Endothelial cell of umbilical vein (primary cell): ENCODE data around the gene LIPJ. TPM values are rescaled to one million over a fixed set of nuclear protein-coding genes. Genes with fewer than 3 reads are reported as not detected.

Experiments
- BruUV-seq: library from RNA; stranded (reverse); fragments of 400-500 nt; replicated peaks from 2 replicates; lab custom pipeline; 2021; lab: Mats Ljungman, UMichigan
- CTCF ChIA-PET: fragments of 300-600, 350-600 bp; sonication (Branson Sonifier 250); formaldehyde crosslinking; loops from one replicate; lab custom pipeline; 2021; ENCODE audit warnings: antibody characterized with exemption, inconsistent platforms; lab: Charles Lee
- POLR2A ChIA-PET: fragments of 300-600, 350-600 bp; sonication (Branson Sonifier 250); formaldehyde crosslinking; loops from one replicate; lab custom pipeline; 2021; ENCODE audit warnings: antibody characterized with exemption, inconsistent platforms; lab: Charles Lee
- DNase-seq: peaks from one replicate; pipeline ENCODE4 v3.0.0-alpha.2; 2011; ENCODE audit warnings: low read depth, low spot score
- FAIRE-seq: peaks from 2 replicates; lab custom pipeline; 2011; peaks lifted over from hg19 to GRCh38; lab: Jason Lieb, UNC
- H2AFZ ChIP-seq: 2 replicates; pipeline ENCODE4 v1.6.0; 2012; ENCODE audit warnings: low read depth, low read length, control low read depth, inconsistent platforms
- H3K27ac ChIP-seq: 2 replicates; pipeline ENCODE4 v1.5.1; 2011; ENCODE audit warnings: low read depth, mild to moderate bottlenecking, control low read depth, low read length, moderate library complexity; ENCODE audit not compliant: insufficient read depth
- H3K27me3 ChIP-seq, 2 experiments: 2 replicates each; pipeline versions ENCODE4 v1.6.0 to v1.6.1; 2011; ENCODE audit warnings: low read length in 2 of 2, mixed read lengths in 1 of 2; ENCODE audit not compliant: control insufficient read depth in 2 of 2, insufficient read depth in 2 of 2
- H3K36me3 ChIP-seq, 2 experiments: 2 replicates in 1 of 2; 3 replicates in 1 of 2; pipeline ENCODE4 v1.5.1; 2011; ENCODE audit warnings: low read length in 2 of 2, mild to moderate bottlenecking in 1 of 2, moderate library complexity in 1 of 2; ENCODE audit not compliant: control insufficient read depth in 2 of 2, insufficient read depth in 2 of 2; ENCODE audit errors: extremely low read depth in 1 of 2
- H3K4me1 ChIP-seq: 3 replicates; pipeline ENCODE4 v1.5.1; 2011; ENCODE audit warnings: mild to moderate bottlenecking, low read length; ENCODE audit not compliant: control insufficient read depth, insufficient read depth; ENCODE audit errors: extremely low read depth
- H3K4me2 ChIP-seq: 2 replicates; pipeline ENCODE4 v1.6.1; 2011; ENCODE audit warnings: low read length, control low read depth, mixed read lengths; ENCODE audit not compliant: insufficient read depth
- H3K4me3 ChIP-seq, 3 experiments: fragments of 200-600 bp in 1 of 3; sonication (generic), shearing (Covaris generic) in 1 of 3; replicated peaks in 1 of 3; 2 replicates each; pipeline ENCODE4 v1.5.1; 2011 to 2016; ENCODE audit warnings: control low read depth in 3 of 3, low read length in 3 of 3, mild to moderate bottlenecking in 2 of 3, inconsistent platforms in 1 of 3, low read depth in 1 of 3, moderate library complexity in 1 of 3; ENCODE audit not compliant: insufficient read depth in 1 of 3
- H3K79me2 ChIP-seq: 2 replicates; pipeline ENCODE4 v1.6.0; 2012; ENCODE audit warnings: low read length, inconsistent platforms; ENCODE audit not compliant: control insufficient read depth, insufficient read depth
- H3K9ac ChIP-seq: replicated peaks from 2 replicates; pipeline ENCODE3; 2011; ENCODE audit warnings: low read length, control low read depth; ENCODE audit not compliant: insufficient read depth; ENCODE audit errors: extremely low read depth
- H3K9me1 ChIP-seq: replicated peaks from 3 replicates; pipeline ENCODE4 v1.6.0; 2011; ENCODE audit warnings: mild to moderate bottlenecking, low read length; ENCODE audit not compliant: control insufficient read depth, insufficient read depth; ENCODE audit errors: extremely low read depth
- H3K9me3 ChIP-seq: replicated peaks from 2 replicates; pipeline ENCODE4 v1.5.1; 2012; ENCODE audit warnings: low read length, inconsistent platforms; ENCODE audit not compliant: control insufficient read depth, insufficient read depth
- H4K20me1 ChIP-seq: replicated peaks from 2 replicates; pipeline ENCODE3; 2011; ENCODE audit warnings: mild to moderate bottlenecking, low read length; ENCODE audit not compliant: control insufficient read depth, insufficient read depth; ENCODE audit errors: extremely low read depth
- EZH2 ChIP-seq: IDR thresholded peaks from 2 replicates; pipeline ENCODE4 v1.6.1; 2012; ENCODE audit warnings: borderline replicate concordance, low read depth, mild to moderate bottlenecking, moderate library complexity, low read length, inconsistent platforms; ENCODE audit not compliant: severe bottlenecking
- FOS ChIP-seq: IDR thresholded peaks from 2 replicates; pipeline ENCODE4 v1.6.1; 2011; ENCODE audit warnings: mild to moderate bottlenecking, low read length, moderate library complexity, borderline replicate concordance; ENCODE audit not compliant: insufficient read depth
- GATA2 ChIP-seq: IDR thresholded peaks from 2 replicates; pipeline ENCODE4 v1.7.0; 2011; ENCODE audit warnings: low read depth, mild to moderate bottlenecking, moderate library complexity, mixed read lengths, low read length; ENCODE audit not compliant: insufficient read length, insufficient read depth
- JUN ChIP-seq: IDR thresholded peaks from 2 replicates; pipeline ENCODE4 v1.6.1; 2011; ENCODE audit warnings: borderline replicate concordance, low read depth; ENCODE audit not compliant: insufficient read length, insufficient read depth
- MYC ChIP-seq: IDR thresholded peaks from one replicate; pipeline ENCODE4 v1.6.1; 2011; ENCODE audit warnings: mild to moderate bottlenecking, low read depth, low read length
- POLR2A ChIP-seq: IDR thresholded peaks from 2 replicates; pipeline ENCODE4 v1.6.1; 2012; ENCODE audit warnings: low read depth, mild to moderate bottlenecking, control low read depth, low read length
- POLR2AphosphoS5 ChIP-seq: IDR thresholded peaks from 2 replicates; pipeline ENCODE4 v1.6.1; 2012; ENCODE audit warnings: low read depth, mild to moderate bottlenecking, control low read depth, low read length, moderate library complexity; ENCODE audit not compliant: insufficient read depth
- dilution Hi-C: fragments of 300-500 bp; cut with MboI; formaldehyde crosslinking; loops from one replicate; pipeline ENCODE4 v1.15.0; 2019; ENCODE audit warnings: low sequenced_read_pairs; ENCODE audit not compliant: extremely low pct_ligation_motif_present
- intact Hi-C: fragments of 100-400 bp; cut with micrococcal nuclease; formaldehyde crosslinking; loops from one replicate; pipeline ENCODE4 v1.10.0; 2022
- polyA plus RNA-seq, 4 experiments: library from polyadenylated mRNA; depleted of rRNA in 3 of 4; stranded (reverse) in 3 of 4; unstranded in 1 of 4; fragments of >200 nt; gene quantifications; 2 replicates each; pipeline versions ENCODE4 v1.2.1 to v1.2.3, GENCODE V29; 2011 to 2012; ENCODE audit warnings: missing spikeins in 1 of 4
- total RNA-seq: library from RNA; stranded (reverse); gene quantifications from 2 replicates; pipeline ENCODE4 v1.2.3, GENCODE V29; 2021
- TF ChIP-seq, protein P1 (sequence below): IDR thresholded peaks from 2 replicates; pipeline ENCODE4 v1.6.1; 2011; ENCODE audit not compliant: insufficient read depth, insufficient read length
- TF ChIP-seq, protein P2 (sequence below), 2 donors: IDR thresholded peaks; 1 replicate in 1 of 2; 2 replicates in 1 of 2; pipeline ENCODE4 v1.5.1; 2011; ENCODE audit warnings: low read length in 2 of 2, mild to moderate bottlenecking in 2 of 2, moderate library complexity in 2 of 2, control low read depth in 1 of 2, inconsistent platforms in 1 of 2, low read depth in 1 of 2; ENCODE audit not compliant: insufficient read depth in 1 of 2; ENCODE audit errors: extremely low read depth in 1 of 2

LIPJ gene
- total and polyA plus RNA-seq, 2 donors (not counting 3 experiments of a cell fraction or from before 2014, with no cell fraction given) = 0.09 TPM; not detected in 1

GRCh38 chr10:88557256-88557655 is 29.3 kb upstream of the LIPJ start:
- Histone ChIP-seq H3K79me2 (no peaks in the 10 kb centered on the region), H3K9me3 (no peaks in the 10 kb centered on the region), H3K27ac (no peak overlapping the region), H2AFZ (no peak overlapping the region), H3K4me3 (no peak overlapping the region), H3K36me3 (no peaks in the 10 kb centered on the region), H3K4me2 (no peak overlapping the region), H3K27me3 (no peaks in the 10 kb centered on the region), H4K20me1 (no peaks in the 10 kb centered on the region), H3K4me1 (no peaks in the 10 kb centered on the region), H3K9ac (no peak overlapping the region), H3K9me1 (no peaks in the 10 kb centered on the region)
- intact Hi-C loops = no loop called here
- no TSS peak for BruUV-seq
- TF ChIP-seq EZH2 (no peak), MYC (no peak), JUN (no peak), POLR2AphosphoS5 (no peak), GATA2 (no peak), POLR2A (no peak), FOS (no peak)
- TF ChIP-seq, protein P1, sequence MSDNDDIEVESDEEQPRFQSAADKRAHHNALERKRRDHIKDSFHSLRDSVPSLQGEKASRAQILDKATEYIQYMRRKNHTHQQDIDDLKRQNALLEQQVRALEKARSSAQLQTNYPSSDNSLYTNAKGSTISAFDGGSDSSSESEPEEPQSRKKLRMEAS = no peak
- TF ChIP-seq, protein P2, sequence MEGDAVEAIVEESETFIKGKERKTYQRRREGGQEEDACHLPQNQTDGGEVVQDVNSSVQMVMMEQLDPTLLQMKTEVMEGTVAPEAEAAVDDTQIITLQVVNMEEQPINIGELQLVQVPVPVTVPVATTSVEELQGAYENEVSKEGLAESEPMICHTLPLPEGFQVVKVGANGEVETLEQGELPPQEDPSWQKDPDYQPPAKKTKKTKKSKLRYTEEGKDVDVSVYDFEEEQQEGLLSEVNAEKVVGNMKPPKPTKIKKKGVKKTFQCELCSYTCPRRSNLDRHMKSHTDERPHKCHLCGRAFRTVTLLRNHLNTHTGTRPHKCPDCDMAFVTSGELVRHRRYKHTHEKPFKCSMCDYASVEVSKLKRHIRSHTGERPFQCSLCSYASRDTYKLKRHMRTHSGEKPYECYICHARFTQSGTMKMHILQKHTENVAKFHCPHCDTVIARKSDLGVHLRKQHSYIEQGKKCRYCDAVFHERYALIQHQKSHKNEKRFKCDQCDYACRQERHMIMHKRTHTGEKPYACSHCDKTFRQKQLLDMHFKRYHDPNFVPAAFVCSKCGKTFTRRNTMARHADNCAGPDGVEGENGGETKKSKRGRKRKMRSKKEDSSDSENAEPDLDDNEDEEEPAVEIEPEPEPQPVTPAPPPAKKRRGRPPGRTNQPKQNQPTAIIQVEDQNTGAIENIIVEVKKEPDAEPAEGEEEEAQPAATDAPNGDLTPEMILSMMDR (IDR thresholded peaks at IDR 0.05; ENCODE audit: extremely low read depth in 1 of 2, insufficient read depth in 1 of 2, low read depth in 1 of 2, low read length in 2 of 2) = no peak
- ChIA-PET POLR2A (no interaction called here), CTCF (interaction anchor here (1.2 to 1.3 kb wide), 2 partner anchors 11 to 254 kb away, joined by 4 read pairs; no protein-coding TSS in a partner anchor)
- dilution Hi-C loops = loop anchor here (25.0 kb wide), 1 partner anchor 695 kb away; the partner anchor contains the start of genes KLLN and PTEN
- no peak for FAIRE-seq
- no peak for DNase-seq
